HepG2 (cell line): ENCODE measurements around the gene PSMB2. TPM values are rescaled to one million over a fixed set of nuclear protein-coding genes. Genes with fewer than 3 reads are reported as not detected.
A peak's percentile ranks its signal among the peaks of the same experiment; 100 is the strongest.

Source experiments
- BATF2 ChIP-seq: sonication (generic); formaldehyde crosslinking; IDR thresholded peaks from 2 replicates; pipeline ENCODE4 v1.8.0; 2022; ENCODE audit warnings: mild to moderate bottlenecking, missing genetic modification reagents, moderate library complexity
- CEBPB ChIP-seq: IDR thresholded peaks from 2 replicates; pipeline ENCODE4 v1.6.1; 2011; ENCODE audit warnings: low read depth, low read length, improper control_type of control experiment, borderline replicate concordance
- ELF1 ChIP-seq: sonication (generic); formaldehyde crosslinking; IDR thresholded peaks from 2 replicates; pipeline ENCODE4 v1.4.0; 2020; ENCODE audit warnings: missing genetic modification reagents
- HNRNPH1 ChIP-seq: fragments of 200-400 bp; formaldehyde crosslinking; optimal IDR thresholded peaks from 2 replicates; pipeline ENCODE3; 2017; ENCODE audit warnings: mild to moderate bottlenecking, low read depth, low read length
- KLF6 ChIP-seq: IDR thresholded peaks from 2 replicates; pipeline ENCODE4 v1.8.0; 2016; ENCODE audit warnings: missing biosample characterization, missing genetic modification reagents
- LCORL ChIP-seq, 2 experiments: fragments of 450-650 bp in 1 of 2; sonication (generic) in 1 of 2; formaldehyde crosslinking in 1 of 2; IDR thresholded peaks; 2 replicates each; pipeline versions ENCODE4 v1.5.0 to v1.6.1; 2017 to 2020; ENCODE audit warnings: antibody characterized with exemption in 1 of 2, missing genetic modification reagents in 1 of 2
- NCOA5 ChIP-seq: sonication (generic); formaldehyde crosslinking; IDR thresholded peaks from 2 replicates; pipeline ENCODE4 v1.4.0; 2020; ENCODE audit warnings: missing genetic modification reagents
- RNF2 ChIP-seq: fragments of 450-650 bp; conservative IDR thresholded peaks from 2 replicates; pipeline ENCODE4 v1.6.1; 2016; ENCODE audit warnings: low read depth
- SMYD3 ChIP-seq: sonication (generic); formaldehyde crosslinking; IDR thresholded peaks from 2 replicates; pipeline ENCODE4 v1.8.1; 2023; ENCODE audit warnings: mild to moderate bottlenecking, missing genetic modification reagents
- SYNCRIP ChIP-seq: fragments of 200-400 bp; formaldehyde crosslinking; IDR thresholded peaks from 2 replicates; pipeline ENCODE4 v1.6.1; 2018; ENCODE audit warnings: mild to moderate bottlenecking, low read depth, low read length; ENCODE audit not compliant: insufficient read depth
- TBX2 ChIP-seq: sonication (generic); formaldehyde crosslinking; IDR thresholded peaks from 2 replicates; pipeline ENCODE4 v1.5.0; 2020; ENCODE audit warnings: missing genetic modification reagents, mild to moderate bottlenecking, borderline replicate concordance
- TCF7 ChIP-seq: sonication (generic); IDR thresholded peaks from 2 replicates; pipeline ENCODE4 v1.6.1; 2016; ENCODE audit warnings: antibody characterized with exemption, low read depth
- ZBTB40 ChIP-seq, 2 experiments: fragments of 450-650 bp in 1 of 2; sonication (generic) in 1 of 2; formaldehyde crosslinking in 1 of 2; IDR thresholded peaks; 2 replicates each; pipeline versions ENCODE4 v1.6.1 to v1.8.0; 2016 to 2022; ENCODE audit warnings: antibody characterized with exemption in 1 of 2, mild to moderate bottlenecking in 1 of 2, missing genetic modification reagents in 1 of 2
- ZNF207 ChIP-seq: fragments of 450-650 bp; IDR thresholded peaks from 2 replicates; pipeline ENCODE4 v1.6.1; 2016; ENCODE audit warnings: antibody characterized with exemption, borderline replicate concordance
- polyA plus RNA-seq, 8 experiments: library from polyadenylated mRNA; depleted of rRNA in 3 of 8; stranded (reverse) in 7 of 8; unstranded in 1 of 8; fragments of >200 nt; fragmentation: Illumina TruSeq in 4 of 8; extraction: Trizol in 4 of 8; gene quantifications; 2 replicates each; pipeline versions ENCODE4 v1.2.1 to v1.2.3, GENCODE V29; 2011 to 2016; ENCODE audit warnings: low read depth in 4 of 8, missing spikeins in 1 of 8, mixed read lengths in 1 of 8; ENCODE audit not compliant: insufficient read depth in 1 of 8
- total RNA-seq, 5 experiments: library from RNA; depleted of rRNA; stranded (reverse); fragments of >200 nt; fragmentation: Illumina TruSeq; extraction: Trizol; gene quantifications; 2 replicates each; pipeline ENCODE4 v1.2.3, GENCODE V29; 2016; ENCODE audit warnings: low read depth in 1 of 5
- TF ChIP-seq, protein P1 (sequence below), 2 experiments: fragments of 450-650 bp in 1 of 2; sonication (generic) in 1 of 2; formaldehyde crosslinking; IDR thresholded peaks; 2 replicates each; pipeline versions ENCODE4 v1.5.0 to v1.8.0; 2020 to 2022; ENCODE audit warnings: mild to moderate bottlenecking in 1 of 2, missing genetic modification reagents in 1 of 2
- TF ChIP-seq, protein P2 (sequence below): sonication (generic); formaldehyde crosslinking; IDR thresholded peaks from 2 replicates; pipeline ENCODE4 v1.5.1; 2020; ENCODE audit warnings: missing genetic modification reagents, mild to moderate bottlenecking, borderline replicate concordance

Gene PSMB2
- total and polyA plus RNA-seq, 2 of the 13 experiments (the other 11 are each of a cell fraction or from before 2014, with no cell fraction given), result 60.6 to 62.2 TPM

DNA sequence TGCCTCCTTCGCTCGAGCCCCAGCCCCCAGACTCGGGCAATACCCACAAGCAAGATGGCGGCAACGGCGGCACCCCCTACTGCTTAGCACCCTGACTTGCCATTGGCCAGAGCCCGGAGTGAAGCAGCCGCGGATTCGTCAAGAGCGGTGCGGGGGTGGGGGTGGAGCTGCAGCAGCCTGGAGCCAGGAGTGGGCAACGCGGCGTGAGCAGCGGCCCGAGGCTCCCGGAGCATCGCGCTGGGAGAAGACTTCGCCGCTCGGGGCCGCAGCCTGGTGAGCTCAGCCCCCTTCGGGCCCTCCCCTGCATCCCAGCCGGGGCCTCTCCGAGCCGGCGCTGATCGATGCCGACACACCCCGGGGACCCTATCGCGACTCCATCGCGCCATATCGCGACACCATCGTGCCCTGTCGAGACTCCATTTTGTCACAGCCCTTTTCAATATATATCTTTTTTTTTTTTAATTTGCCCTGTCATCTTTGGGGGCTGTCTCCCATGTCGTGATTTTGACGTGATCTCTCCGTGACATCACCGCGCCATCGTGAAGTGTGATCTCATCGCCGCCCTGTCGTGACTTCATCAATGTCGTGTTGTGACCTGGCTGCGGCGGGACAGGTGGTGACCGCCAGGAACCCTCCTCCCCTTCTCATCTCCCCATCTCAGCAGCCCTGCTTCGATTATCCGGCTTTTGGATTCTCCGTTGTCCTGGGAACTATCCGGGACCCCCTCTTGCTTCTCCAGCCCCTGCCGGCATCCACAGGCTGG, 83.5 kb downstream of the PSMB2 start, which contains the start of gene NCDN (continued):
- TF ChIP-seq ZBTB40 (IDR thresholded peaks at IDR 0.05) (no peak), ZBTB40 (CRISPR knock-in tag; IDR thresholded peaks at IDR 0.05) (no peak), ZNF207 (no peak), RNF2 (no peak; the same call in 1 of the 2 replicates), ELF1 (CRISPR knock-in tag) (peak; percentile 78), NCOA5 (CRISPR knock-in tag) (no peak), SMYD3 (CRISPR knock-in tag) (0 out of 2 replicates have a peak, but pooled peaks have one; percentile 21), LCORL (IDR thresholded peaks at IDR 0.05) (no peak), LCORL (CRISPR knock-in tag; IDR thresholded peaks at IDR 0.05) (no peak), CEBPB (no peak), KLF6 (CRISPR knock-in tag) (0 out of 2 replicates have a peak, but pooled peaks have one; percentile 14), TCF7 (no peak), TBX2 (CRISPR knock-in tag) (peak; percentile 65; the same call in 1 of the 2 replicates), HNRNPH1 (no peak), BATF2 (CRISPR knock-in tag) (no peak), SYNCRIP (no peak)
- TF ChIP-seq, protein P1, sequence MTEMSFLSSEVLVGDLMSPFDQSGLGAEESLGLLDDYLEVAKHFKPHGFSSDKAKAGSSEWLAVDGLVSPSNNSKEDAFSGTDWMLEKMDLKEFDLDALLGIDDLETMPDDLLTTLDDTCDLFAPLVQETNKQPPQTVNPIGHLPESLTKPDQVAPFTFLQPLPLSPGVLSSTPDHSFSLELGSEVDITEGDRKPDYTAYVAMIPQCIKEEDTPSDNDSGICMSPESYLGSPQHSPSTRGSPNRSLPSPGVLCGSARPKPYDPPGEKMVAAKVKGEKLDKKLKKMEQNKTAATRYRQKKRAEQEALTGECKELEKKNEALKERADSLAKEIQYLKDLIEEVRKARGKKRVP (CRISPR knock-in tag; IDR thresholded peaks at IDR 0.05), result no peak
- TF ChIP-seq, protein P2, sequence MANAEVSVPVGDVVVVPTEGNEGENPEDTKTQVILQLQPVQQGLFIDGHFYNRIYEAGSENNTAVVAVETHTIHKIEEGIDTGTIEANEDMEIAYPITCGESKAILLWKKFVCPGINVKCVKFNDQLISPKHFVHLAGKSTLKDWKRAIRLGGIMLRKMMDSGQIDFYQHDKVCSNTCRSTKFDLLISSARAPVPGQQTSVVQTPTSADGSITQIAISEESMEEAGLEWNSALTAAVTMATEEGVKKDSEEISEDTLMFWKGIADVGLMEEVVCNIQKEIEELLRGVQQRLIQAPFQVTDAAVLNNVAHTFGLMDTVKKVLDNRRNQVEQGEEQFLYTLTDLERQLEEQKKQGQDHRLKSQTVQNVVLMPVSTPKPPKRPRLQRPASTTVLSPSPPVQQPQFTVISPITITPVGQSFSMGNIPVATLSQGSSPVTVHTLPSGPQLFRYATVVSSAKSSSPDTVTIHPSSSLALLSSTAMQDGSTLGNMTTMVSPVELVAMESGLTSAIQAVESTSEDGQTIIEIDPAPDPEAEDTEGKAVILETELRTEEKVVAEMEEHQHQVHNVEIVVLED (CRISPR knock-in tag), result peak; percentile 86
